HG03460 (cell line): ENCODE measurements around the gene ACTN1.
"Not testable (repeated sequence)": the region's sequence is repeated elsewhere in the genome, so short reads cannot be mapped to it uniquely, and the experiment has no call there.

Source experiments
- ATAC-seq: cut with Tn5 transposase; IDR thresholded peaks from one replicate; pipeline ENCODE4 v1.9.1; 2021; ENCODE audit not compliant: unreplicated experiment

The ACTN1 gene

DNA sequence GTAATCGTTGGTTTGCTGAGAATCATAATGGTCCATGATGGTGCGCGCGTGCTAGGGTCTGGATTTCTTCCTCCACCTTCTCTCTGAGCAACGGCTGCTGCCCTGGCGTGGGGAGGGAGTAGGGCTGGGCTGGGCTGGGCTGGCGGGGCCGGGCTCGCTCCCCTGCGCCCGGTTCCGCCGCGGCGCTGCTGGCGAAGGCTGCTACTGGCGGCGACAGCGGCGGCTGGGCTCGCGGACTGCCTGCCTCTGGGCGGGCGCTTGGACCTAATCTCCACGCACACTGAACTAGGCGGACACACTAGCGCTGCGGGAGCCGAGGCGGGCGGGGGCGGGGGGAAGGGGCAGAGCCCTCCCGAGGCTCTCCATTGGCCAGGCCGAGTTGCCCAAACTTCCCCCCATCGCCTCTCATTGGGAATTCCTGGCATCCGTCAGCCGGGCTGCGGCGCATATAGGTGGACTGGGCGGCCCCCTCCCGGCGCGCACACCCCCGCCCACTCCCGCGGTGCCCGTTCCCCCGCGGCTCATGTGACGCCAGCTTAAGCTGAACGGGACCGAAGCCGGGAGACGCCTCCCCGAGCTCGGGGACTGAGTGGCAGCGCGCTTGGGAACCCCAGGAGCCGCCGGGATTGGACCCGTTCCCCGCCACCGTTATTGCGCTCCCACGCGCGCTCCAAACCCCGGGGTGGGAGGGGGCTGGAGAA lies at the start of gene ACTN1:
ACTN1 (minus strand) TSS at position 282 of the 701 bp plus-strand sequence; CDS start at position 36, 246 bp downstream.
- peak; percentile 47 for ATAC-seq

DNA sequence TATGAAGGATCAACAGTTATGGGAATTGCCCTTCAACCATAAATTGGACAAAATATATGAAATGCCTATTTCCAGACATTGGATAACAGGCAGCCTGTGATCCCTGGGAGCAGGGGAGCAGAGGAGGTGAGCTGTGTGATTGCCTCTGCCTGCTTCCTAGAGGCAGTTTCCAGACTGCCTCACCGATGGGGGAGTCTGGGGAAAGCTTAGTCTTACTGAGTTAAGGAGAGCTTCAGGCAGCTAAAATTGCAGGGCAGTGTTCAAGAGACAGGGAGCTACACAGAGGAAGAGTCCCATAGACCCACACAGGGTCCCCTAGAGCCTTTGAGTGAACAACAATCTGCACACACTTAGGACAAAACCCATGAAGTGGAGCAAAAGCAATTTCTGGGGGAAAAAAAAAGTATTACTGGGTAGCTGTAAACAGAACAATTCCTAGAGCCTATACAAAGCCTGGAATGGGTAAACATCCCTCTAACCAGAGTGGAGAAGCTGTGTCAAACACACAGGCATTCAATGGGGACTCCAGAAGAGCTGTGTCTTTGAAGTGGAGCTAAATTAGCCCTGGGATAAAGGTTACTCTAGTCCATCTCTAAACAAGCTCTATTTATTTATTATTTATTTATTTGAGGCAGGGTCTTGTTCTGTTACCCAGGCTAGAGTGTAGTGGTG lies 48.3 kb upstream of the ACTN1 start:
- no peak for ATAC-seq

DNA sequence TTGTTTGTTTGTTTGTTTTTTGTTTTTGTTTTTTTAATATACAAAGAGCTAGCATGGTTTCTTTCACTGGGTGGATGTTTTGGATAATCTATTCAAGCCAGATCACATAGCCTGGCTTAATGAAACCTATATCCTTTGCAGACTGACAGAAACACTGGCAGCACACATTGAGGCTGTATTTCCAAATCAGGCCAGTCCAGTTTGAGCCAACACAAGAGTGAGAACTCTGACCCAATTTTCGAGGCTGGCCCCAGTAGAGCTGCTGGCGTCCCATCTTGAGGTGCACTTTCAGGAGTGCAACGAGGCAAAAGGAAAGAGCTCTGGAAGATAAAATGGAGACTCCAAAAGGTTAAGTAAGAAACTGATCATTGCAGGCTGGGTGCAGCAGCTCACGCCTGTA lies 43.9 kb upstream of the ACTN1 start:
- ATAC-seq, result no peak

DNA sequence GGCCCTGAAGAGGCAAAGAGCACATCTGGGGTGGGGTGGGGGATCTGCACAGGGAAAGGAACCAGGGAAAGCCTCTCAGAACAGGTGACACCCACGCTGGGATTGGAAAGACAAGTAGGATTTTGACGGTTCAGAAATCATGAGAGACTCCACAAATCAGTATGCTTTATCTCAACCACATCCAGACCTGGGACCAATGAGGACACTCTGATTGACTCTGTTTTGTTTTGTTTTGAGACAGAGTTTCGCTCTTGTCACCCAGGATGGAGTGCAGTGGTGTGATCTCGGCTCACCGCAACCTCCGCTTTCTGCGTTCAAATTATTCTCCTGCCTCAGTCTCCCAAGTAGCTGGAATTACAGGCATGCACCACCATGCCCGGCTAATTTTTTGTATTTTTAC lies 43.0 kb upstream of the ACTN1 start:
- not testable (repeated sequence) for ATAC-seq

DNA sequence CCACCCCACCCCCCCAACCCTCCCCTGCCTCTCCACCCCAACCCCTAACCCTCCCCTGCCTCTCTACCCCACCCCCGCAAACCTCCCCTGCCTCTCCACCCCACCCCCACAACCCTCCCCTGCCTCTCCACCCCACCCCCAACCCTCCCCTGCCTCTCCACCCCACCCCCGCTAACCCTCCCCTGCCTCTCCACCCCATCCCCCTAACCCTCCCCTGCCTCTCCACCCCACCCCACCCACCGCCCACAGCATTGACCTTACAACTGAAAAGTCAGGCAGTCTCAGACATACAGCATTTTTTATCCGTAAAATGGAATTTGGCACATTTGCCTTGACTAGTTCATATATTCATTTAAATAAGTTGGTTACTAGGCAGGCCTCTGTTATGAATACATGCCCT lies 38.6 kb upstream of the ACTN1 start:
- ATAC-seq, result no peak

DNA sequence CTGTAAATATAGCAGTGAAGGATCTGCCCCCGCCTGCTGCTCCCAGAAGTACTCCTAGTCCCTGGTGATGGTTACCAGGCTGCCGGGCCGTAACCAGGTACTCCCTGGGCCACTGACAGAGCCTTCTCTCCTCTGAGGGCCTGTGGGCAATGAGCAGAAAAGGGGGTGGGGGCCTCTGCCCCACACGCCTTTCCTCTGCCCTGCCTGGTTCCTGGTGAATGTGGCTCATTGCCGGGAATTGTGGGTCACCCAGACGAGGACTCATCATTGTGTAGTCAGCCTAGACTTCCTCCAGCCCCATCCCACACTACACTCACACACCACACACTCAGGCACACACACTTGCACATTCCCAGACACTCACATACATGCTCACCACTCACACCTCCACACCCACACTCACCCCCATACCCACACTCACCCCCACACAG lies 35.7 kb upstream of the ACTN1 start:
- no peak for ATAC-seq

DNA sequence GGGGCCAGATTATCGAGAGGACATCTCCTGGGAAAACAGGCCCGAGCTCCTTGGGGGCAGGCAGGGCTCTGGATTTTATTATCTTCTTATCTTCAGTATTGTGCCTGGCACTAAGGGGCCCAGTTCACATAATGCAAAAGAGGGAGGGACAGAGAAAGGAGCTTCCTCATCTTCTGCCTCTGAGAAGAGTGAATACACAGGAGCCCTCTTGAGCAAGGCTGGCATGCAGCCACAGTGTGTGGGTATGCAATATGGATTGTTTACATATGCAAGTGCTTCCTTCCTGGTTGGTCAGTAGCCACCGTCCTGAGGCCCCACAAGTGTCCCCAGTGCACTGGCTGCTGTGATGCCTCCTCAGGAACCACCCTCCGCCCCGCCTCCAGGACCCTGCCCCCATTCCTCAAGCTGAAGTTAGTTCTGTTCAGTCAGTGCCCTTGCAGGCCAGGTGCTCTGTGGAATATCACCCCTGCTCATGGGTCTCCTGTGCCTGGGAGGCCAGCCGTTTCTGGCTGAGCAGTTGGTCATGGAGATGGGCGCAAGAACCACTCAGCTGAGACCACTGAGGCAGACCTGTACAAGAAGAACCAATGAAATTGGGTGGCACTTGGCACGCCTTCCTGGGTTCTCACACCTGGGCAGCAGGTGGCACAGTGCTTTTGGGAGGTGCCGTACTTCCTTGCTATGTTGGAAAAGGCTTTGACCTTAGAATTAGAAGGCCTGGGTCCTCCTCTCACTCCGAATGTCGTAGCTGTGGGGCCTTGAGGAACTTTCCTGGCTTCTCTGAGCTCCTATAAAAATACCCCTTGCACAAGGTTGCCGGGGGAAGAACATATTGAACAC lies 35.1 kb upstream of the ACTN1 start:
- ATAC-seq, result no peak

DNA sequence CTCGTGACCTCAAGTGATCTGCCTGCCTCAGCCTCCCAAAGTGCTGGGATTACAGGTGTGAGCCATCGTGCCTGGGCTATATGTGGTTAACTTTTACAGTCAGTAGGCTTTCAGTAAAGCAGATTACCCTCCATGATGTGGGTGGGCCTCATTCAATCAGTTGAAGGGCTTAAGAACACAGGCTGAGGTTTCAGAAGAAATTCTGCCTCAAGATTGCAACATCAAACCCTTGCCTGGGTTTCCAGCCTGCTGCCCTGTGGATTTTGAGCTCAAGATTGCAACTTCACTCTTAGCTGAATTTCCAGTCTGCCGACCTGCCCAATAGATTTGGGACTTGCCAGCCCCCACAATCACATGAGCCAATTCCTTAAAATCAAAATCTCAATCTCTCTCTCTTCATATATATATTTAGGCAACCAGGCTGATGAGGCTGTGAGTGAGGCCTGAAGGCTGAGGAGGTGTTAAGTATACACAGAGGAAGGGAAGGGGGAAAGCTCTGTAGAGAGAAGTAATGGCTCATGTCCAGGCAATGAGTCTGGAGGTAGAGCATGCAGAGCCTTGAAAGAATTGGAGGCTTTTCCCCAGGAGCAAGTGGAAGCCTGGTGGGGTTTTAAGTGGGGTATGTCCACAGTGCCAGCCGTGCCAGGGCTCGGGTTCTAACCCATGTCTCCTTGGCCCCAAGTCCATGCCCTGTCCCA lies 33.3 kb upstream of the ACTN1 start:
- no peak for ATAC-seq

DNA sequence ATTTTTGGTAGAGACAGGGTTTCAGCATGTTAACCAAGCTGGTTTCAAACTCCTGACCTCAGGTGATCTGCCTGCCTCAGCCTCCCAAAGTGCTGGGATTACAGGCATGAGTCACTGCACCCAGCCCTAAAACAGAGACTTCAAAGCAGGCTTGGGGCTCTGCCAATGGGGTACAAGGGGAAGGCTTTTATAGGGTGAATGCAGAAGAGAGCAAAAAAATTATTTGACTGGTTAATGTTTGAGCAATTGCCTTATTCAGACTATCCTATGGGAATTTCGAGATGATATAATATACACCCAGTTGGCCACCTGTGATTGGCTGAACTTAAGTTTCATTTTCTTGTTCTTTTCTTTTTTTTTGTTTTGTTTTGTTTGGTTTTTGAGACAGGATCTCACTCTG lies 31.5 kb upstream of the ACTN1 start:
- ATAC-seq, result no peak

DNA sequence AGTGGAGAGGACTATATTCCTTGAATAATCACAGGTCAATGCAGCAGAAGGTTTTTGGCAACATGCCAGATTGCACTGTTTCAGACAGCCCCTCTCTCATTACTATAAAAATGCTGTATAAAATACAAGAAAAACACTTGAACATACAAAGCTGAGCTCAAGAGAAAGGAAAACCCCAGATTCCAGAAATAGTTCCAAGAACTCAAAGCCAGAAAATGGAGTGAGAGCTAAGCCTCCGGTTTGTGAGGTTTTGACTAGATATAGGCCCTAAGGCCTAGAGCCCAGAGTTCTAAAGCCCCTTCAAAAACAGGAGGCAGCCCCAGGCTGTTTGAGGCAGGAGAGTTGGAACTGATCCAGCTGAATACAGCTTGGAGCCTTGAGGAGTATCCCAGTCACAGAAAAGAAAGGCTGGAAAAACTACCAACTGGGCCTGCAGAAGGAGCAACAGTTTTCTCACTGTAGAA lies 29.4 kb upstream of the ACTN1 start:
- no peak for ATAC-seq

DNA sequence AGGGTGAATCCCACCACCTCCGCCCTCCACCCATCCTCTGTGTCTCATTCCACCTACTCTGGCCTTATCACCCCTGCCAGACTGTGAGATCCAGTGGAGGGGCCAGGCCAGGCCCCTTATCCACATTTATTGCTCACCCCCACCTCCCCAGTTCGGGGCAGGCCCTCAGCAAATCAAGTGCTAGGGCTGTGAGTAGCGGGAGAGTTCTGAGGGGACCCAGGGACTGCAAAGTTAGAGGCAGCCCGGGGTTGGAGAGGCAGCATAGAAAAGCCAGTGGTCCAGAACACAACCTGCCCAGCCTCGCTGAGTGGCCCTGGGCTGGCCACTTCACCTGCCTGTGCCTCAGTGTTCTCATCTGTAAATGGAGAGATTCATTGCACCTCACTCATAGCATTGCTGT lies 27.2 kb upstream of the ACTN1 start:
- no peak for ATAC-seq

DNA sequence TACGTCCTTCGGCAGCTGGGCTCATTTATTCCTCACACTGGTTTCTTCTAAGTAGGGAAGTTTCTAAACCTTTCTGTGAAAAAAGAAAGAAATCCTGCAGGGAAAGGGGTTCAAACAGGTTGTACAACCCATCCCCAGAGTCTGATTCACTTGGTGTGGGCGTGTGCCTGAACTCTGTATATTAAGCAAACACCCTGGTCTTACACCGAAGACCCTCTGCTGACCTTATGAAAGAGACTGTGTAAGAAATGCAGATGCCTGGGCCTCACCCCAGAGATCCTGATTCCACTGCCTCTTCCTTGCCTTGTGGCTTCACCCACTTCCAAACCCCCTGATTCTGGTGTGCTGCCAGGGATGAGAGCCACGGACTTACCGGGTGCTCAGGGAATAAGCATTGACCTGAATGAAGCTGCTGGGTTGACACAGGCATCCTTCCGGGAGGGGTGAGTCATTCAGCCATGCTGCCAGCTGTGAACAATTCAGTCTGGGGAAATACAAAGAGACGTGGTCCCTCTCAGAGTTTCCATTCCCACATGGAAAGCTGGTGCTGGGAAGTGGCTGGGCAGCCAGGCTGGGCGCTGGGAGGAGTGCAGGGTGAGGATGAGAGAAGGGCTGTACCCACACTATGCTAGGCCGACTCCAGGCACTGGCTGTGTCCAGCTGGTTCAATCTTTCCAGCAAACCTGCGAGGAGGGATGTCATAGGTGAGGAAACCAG lies 26.5 kb upstream of the ACTN1 start:
- ATAC-seq, result no peak

DNA sequence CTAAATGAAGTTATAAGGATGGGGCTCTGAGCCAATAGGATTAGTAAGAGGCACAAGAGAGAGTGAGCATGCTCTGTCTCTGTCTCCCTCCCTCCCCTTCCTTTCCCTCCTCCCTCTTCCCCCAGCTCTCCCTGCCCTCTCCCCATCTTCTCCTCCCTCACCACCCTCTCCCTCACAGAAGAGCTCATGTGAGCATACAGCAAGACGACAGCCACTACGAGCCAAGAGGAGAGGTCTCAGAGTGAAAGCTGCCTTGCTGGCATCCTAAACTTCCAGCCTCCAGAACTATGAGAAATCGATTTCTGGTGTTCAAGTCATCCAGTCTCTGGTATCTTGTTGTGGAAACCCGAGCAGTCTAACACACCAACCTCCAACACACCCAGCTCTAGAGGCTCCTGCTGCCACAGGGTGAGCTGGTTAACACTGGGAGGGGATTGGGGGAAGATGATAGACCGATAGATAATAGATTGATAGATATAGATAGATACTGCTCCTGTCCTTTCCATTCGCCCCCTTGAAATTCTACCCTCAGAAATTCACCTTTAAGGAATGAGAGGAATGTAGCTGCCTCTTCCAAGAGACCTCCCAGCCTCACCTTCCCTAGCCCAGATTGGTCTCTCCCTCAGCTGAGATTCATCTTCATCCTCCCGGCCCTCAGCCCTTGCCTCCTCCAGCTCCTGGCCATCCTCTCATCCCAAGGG lies 25.8 kb upstream of the ACTN1 start:
- ATAC-seq, result no peak

DNA sequence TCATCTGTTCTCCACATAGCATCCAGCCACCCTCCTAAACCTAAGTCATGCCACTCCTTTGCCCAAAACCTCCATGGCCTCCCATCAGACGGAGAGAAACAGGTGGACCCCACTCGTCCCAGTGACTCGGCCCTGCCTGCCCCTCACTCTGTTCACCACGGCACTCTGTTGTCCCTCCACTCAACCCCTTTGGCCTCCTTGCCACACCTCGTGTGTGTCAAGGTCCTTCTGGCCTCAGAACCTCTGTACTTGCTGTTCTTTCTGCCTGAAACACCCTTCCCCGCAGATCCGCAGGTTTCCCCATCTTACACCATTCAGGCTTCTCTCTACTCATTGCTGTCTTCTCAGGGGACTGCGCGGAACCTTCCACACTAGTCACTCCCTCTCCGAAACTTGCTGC lies 24.5 kb upstream of the ACTN1 start:
- ATAC-seq, result no peak

DNA sequence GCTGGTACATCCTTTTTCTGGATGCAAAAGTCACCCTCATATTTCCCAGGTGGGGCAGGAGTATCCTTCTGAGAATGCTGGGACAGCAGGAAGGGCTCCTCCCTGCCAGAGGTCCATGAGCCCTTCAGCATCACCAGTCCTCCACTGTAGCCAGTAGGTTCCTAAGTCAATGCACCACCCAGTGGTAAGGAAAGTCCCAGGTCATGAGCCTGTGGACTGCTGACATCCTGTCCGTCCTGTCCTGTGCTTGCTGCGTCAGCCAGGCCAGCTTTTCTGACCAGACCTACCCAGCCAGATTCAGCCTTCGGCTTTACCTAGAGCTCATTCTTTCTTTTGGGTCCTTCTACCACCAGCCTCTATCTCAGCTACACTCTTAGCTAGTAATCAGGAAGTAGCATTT lies 23.0 kb upstream of the ACTN1 start:
- ATAC-seq, result no peak

DNA sequence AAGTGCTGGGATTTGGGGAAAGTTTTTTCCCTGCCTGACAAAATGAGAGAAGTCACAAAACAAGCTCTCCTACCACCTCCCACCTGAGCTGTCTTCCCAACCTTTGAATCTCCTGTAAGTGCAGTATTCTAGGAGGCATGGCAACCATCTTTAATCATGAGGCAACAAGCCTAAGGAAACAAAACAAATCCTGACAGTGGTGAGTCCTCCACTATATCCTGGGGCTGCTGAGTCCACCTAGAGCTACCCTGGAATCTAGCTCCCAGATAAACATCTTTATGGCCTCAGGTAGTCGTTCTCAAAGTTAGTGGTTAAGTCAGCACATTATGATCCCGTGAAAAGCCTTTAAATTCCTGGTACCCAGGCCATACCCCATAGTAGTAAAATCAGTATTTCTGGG lies 22.3 kb upstream of the ACTN1 start:
- no peak for ATAC-seq

DNA sequence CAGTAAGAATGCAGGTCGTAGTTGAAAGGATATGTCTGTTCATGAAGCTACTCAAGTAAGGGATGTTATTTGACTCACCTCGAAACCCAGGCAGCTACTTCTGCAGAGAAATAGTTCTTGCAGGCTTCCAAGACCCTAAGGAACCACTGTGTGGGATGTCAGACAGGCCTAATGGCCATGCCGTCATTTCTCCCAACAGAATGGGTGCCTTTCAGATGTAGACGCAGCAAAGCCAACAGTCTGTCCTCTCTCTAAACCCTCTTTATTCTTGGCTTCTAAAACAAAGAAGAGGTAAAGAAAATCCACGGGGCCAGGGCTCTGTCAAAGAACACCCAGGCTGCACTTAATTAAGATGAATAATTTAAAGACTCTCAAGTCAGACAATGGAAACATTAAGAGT lies 19.0 kb upstream of the ACTN1 start:
- ATAC-seq, result no peak

DNA sequence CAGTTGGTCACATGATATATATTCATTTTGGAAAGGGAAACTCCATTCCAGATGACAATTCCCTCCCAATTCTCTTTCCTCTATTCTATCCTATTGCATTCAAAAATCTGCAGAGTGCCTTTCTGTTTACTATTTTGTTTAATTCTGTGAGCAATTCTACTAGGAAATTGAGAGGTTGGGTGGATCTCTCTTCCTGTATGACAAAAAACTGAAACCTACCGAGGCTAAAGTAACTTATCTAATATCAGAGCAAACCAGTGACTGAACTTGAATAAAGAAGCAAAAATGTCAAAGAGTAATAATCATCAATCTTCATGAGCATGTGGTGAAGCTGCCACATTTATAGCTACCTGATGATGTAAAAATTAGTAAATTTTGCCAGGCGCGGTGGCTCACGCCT lies 16.6 kb upstream of the ACTN1 start:
- no peak for ATAC-seq

DNA sequence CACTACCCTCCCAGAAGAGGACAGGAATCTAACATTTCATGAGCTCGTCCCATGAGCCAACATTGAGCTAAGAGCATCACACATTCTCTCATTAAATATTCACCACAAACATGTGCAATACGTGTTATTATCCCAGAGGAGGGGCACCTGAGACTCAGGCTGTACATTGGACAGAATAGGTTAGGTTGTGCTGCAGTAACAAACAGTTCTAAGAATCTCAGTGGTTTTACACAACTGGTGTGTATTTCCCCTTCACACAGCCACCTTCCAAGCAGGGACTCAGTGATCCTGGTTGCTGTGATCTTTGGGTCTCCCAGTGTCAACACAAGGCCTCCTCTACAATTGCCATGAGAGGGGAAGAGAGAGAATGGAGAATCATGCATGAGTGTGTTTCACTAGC lies 15.0 kb upstream of the ACTN1 start:
- no peak for ATAC-seq

DNA sequence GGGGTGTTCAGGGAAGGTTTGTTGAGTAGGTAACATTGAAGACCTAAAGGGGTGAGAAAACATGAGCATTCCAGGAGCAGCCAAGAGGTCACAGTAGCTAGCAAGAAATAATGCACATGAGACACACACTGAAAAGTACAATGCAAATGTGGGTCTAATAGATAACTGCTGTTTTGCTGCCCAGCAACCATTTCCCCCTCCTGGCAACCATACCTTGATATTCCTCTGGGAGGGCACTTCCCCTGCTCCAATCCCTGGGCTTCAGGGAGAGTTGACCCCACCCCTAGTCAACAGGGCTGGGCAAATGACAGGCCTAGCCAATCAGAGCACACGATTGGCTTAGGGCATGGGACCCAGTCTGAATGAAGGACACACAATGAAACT lies 8.5 kb upstream of the ACTN1 start:
- ATAC-seq, result no peak
